SU-DHL-6 (cell line): Measurements from ENCODE around the gene NGB.

ENCODE experiments used
- EZH2phosphoT487 ChIP-seq: fragments of 200-600 bp; sonication (generic), shearing (Covaris generic); conservative IDR thresholded peaks from 2 replicates; pipeline ENCODE4 v1.6.1; 2018; ENCODE audit warnings: mild to moderate bottlenecking, antibody characterized with exemption, low read length, moderate library complexity, mixed read lengths
- TF ChIP-seq, protein P1 (sequence below): fragments of 200-600 bp; sonication (generic); IDR thresholded peaks from one replicate; pipeline ENCODE4 v1.5.1; 2017; ENCODE audit warnings: antibody characterized with exemption, mild to moderate bottlenecking, low read length, moderate library complexity; ENCODE audit not compliant: insufficient read depth, poor library complexity, severe bottlenecking

DNA sequence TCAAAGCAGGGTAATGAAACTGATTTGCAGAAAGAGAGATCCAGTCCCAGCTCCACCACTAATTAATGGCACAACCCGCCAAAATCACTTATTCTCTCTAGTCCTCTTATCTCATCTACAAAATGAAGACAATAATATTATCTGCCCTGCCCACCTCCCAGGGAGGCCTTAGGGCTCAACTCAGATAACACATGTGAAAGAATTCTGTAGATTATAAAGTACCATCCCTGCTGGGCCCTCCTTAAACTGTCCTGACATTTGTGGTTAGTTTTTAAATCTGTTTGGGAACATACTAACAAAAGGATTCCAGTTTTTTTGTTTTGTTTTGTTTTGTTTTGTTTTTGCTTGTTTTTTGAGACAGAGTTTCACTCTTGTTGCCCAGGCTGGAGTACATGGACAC, 42.4 kb upstream of the NGB start:
- TF ChIP-seq, protein P1, sequence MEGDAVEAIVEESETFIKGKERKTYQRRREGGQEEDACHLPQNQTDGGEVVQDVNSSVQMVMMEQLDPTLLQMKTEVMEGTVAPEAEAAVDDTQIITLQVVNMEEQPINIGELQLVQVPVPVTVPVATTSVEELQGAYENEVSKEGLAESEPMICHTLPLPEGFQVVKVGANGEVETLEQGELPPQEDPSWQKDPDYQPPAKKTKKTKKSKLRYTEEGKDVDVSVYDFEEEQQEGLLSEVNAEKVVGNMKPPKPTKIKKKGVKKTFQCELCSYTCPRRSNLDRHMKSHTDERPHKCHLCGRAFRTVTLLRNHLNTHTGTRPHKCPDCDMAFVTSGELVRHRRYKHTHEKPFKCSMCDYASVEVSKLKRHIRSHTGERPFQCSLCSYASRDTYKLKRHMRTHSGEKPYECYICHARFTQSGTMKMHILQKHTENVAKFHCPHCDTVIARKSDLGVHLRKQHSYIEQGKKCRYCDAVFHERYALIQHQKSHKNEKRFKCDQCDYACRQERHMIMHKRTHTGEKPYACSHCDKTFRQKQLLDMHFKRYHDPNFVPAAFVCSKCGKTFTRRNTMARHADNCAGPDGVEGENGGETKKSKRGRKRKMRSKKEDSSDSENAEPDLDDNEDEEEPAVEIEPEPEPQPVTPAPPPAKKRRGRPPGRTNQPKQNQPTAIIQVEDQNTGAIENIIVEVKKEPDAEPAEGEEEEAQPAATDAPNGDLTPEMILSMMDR = no peak
- TF ChIP-seq EZH2phosphoT487 = no peak
